Lower leg skin (tissue), 3 donors: ENCODE results near the gene IL2RA.

Experiments
- POLR2A ChIP-seq, 2 donors: fragments of 450-650 bp; IDR thresholded peaks; one replicate each; pipeline ENCODE4 v1.6.1; 2016 to 2017; ENCODE audit warnings: antibody characterized with exemption in 2 of 2, mild to moderate bottlenecking in 1 of 2, moderate library complexity in 1 of 2
- TF ChIP-seq, protein P1 (sequence below), 3 donors: fragments of 450-650 bp; IDR thresholded peaks; one replicate each; pipeline ENCODE4 v1.5.1; 2016; ENCODE audit warnings: antibody characterized with exemption in 3 of 3, mild to moderate bottlenecking in 3 of 3, moderate library complexity in 2 of 3

DNA sequence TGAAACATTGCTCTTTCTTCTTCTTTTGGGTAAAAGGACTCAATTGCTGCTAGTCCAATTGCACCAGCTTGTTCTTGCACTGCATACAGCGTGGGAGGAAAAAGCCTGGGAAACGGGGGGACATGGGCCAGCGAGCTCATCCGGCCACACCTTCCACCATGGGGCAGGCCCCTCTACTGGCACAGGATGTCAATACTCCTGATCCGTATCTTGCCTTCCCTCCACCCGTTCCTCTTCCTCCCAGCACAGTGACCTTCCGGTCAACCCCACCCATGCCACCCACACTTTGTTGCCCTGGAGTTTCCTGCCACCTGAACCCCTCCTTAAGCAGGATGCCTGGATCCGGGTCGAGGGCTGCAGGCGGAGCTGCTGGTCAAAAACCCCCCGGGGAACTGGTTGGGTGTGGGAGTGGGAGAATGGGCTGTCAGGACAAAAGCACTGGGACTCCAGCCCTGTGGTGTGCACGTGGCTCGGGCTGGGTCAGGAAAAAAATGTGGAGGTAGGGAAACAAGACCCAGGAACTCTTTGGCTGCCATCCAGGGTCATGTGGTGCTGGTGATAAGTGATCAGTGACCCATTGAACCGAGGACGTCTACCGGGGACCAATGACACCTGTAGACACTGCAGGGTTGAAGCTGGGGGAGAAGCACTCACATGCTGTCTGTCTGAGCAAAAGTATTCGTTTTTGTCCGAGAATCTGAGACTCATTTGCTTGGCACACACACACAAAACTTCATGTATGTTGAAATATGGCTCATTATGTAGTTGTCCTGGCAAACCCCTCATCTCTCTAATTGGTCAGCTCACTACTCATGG is 8.1 kb downstream of the IL2RA start:
- TF ChIP-seq, protein P1, sequence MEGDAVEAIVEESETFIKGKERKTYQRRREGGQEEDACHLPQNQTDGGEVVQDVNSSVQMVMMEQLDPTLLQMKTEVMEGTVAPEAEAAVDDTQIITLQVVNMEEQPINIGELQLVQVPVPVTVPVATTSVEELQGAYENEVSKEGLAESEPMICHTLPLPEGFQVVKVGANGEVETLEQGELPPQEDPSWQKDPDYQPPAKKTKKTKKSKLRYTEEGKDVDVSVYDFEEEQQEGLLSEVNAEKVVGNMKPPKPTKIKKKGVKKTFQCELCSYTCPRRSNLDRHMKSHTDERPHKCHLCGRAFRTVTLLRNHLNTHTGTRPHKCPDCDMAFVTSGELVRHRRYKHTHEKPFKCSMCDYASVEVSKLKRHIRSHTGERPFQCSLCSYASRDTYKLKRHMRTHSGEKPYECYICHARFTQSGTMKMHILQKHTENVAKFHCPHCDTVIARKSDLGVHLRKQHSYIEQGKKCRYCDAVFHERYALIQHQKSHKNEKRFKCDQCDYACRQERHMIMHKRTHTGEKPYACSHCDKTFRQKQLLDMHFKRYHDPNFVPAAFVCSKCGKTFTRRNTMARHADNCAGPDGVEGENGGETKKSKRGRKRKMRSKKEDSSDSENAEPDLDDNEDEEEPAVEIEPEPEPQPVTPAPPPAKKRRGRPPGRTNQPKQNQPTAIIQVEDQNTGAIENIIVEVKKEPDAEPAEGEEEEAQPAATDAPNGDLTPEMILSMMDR (IDR thresholded peaks at IDR 0.05): no peak
- no peak for TF ChIP-seq POLR2A (IDR thresholded peaks at IDR 0.05)
